HG03097 (cell line): ENCODE data around the gene RUBCN.
"Not testable (repeated sequence)": the region's sequence is repeated elsewhere in the genome, so short reads cannot be mapped to it uniquely, and the experiment has no call there.

Experiments
- ATAC-seq: cut with Tn5 transposase; IDR thresholded peaks from one replicate; pipeline ENCODE4 v1.9.1; 2021; ENCODE audit not compliant: unreplicated experiment, low FRiP score

The RUBCN gene

DNA sequence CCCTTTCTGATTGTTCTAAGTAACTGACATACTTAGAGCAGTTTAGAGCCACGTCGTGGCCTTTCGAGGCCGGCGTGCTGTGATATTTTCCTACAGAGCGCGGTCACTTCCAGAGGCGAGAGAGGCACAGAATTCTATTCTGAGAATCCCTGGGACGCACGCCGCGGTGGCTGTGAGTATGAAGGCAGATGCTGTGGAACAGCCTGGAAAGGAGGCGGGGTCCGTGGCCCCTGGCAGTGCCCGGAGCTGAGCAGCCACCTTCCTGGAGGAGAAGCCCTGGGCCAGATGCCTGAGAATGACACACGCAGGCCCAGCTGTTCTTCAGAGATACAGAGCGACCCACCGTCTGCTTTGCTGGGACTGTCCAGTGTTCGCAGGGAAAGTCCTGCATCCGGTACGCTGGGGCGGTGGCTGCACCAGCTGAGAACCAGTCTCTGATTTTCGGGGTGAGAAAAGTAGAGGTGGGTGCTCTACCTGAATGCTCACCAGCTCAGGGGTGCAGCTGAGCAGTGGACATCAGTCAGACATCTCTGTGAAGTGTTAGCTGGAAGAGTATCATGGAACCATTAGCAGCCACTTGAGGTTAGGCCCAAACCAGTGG is 75.4 kb downstream of the RUBCN start:
- ATAC-seq, result not testable (repeated sequence)

DNA sequence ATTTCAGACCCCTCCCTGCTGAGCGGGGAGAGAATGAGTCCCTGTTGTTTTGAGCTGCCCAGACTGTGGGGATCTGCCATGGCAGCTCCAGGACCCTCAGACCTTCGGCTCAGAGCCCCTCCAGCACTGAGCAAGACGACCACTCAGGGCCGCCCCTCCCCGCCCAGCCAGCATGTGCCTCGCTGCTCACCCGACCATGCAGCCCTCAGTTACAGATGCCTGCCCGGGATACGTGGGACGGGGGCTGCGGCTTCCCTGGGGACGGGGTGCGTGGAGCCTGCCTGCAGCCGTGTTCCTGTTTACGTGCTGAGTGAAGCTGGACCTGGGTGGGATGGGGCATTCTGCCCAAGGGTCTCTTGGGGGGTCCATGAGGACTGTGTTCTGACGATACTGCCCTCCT is 77.0 kb downstream of the RUBCN start:
- ATAC-seq, result not testable (repeated sequence)

- ATAC-seq, result not testable (repeated sequence)
Measured at GRCh38 chr3:197659144-197659543, 77.6 kb downstream of the RUBCN start.

DNA sequence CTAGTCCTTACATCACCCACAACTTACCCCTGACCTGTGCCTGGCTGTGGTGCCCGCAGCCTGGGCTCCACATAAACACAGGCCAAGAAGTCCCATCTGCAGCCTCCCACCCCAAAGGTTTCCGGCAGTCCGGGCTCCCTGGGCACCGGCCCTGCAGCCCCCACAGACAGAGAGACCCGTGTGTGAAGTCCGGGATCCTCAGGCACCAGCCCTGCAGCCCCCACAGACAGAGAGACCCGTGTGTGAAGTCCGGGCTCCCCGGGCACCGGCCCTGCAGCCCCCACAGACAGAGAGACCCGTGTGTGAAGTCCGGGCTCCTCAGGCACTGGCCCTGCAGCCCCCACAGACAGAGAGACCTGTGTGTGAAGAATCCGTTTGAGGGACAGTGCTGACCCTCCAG is 78.0 kb downstream of the RUBCN start:
- not testable (repeated sequence) for ATAC-seq

- ATAC-seq, result not testable (repeated sequence)
Measured at GRCh38 chr3:197657541-197658292, 79.0 kb downstream of the RUBCN start.

GRCh38 chr3:197656960-197657359 is 79.7 kb downstream of the RUBCN start:
- not testable (repeated sequence) for ATAC-seq

GRCh38 chr3:197656129-197656528 is 80.6 kb downstream of the RUBCN start:
- ATAC-seq, result not testable (repeated sequence)

DNA sequence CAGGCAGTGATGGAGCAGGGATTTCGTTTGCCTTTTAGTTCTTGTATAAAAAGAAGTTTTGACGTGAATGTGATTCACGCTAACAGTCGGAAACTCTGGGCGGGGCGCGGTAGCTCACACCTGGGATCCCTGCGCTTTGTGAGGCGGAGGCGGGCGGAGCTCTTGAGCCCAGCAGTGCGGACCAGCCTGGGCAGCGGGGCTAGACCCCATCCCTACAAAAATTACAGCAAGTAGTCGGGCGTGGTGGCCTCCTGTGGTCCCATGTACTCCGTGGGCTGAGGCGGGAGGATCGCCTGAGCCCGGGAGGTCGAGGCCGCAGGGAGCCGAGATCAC is 81.7 kb downstream of the RUBCN start:
- not testable (repeated sequence) for ATAC-seq

GRCh38 chr3:197654090-197654997 is 82.4 kb downstream of the RUBCN start:
- peak; percentile 85 for ATAC-seq

- not testable (repeated sequence) for ATAC-seq
Measured at GRCh38 chr3:197652860-197653259, 83.8 kb downstream of the RUBCN start.

- not testable (repeated sequence) for ATAC-seq
Measured at GRCh38 chr3:197647649-197648048, 89.1 kb downstream of the RUBCN start.

GRCh38 chr3:197647191-197647590 is 89.5 kb downstream of the RUBCN start:
- ATAC-seq, result not testable (repeated sequence)

- ATAC-seq, result not testable (repeated sequence)
Measured at GRCh38 chr3:197646294-197646693, 90.4 kb downstream of the RUBCN start.

- ATAC-seq, result not testable (repeated sequence)
Measured at GRCh38 chr3:197637556-197637955, 99.1 kb downstream of the RUBCN start.

GRCh38 chr3:197631989-197632388 is 104.7 kb downstream of the RUBCN start:
- not testable (repeated sequence) for ATAC-seq

DNA sequence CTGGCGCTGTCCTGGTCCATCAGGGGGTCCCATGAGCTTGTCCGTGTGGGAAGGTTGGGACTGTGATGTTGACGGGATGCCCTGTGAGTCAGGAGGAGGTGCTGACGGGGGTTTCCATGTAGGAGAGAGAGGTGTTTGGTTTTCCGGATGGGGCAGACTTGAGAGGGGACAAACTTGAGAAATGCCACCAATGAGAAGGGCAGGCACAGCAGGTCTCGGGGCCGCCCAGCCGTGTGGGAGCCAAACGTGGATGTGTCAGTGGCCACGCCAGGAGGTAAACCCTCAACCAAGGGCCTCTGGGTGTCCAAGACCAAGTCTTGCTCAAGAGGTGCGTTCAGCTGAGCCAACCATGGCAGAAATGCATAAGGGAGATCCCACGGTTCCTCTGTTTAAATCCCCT is 105.9 kb downstream of the RUBCN start:
- ATAC-seq, result not testable (repeated sequence)

GRCh38 chr3:197629286-197629685 is 107.4 kb downstream of the RUBCN start:
- ATAC-seq, result not testable (repeated sequence)

GRCh38 chr3:197627772-197628523 is 108.8 kb downstream of the RUBCN start:
- peak; percentile 68 for ATAC-seq

GRCh38 chr3:197627158-197627771 is 109.4 kb downstream of the RUBCN start:
- ATAC-seq, result peak; percentile 27
